Gastroesophageal sphincter (tissue), 4 donors: ENCODE results near the gene PLEKHM3. TPM values are rescaled to one million over a fixed set of nuclear protein-coding genes. Genes with fewer than 3 reads are reported as not detected.

ENCODE experiments used
- ATAC-seq: fragments of 150-250 bp; one replicate; pipeline ENCODE4 v1.9.1; 2016; ENCODE audit warnings: mild to moderate bottlenecking, moderate library complexity
- H3K27ac ChIP-seq, 4 donors: fragments of 200-600 bp; sonication (generic) in 3 of 4; 1 replicate in 3 of 4; 2 replicates in 1 of 4; pipeline ENCODE4 v1.5.1; 2016 to 2019
- H3K27me3 ChIP-seq: fragments of 200-600 bp; sonication (generic); one replicate; pipeline ENCODE4 v1.5.1; 2019
- H3K36me3 ChIP-seq, 2 donors: fragments of 200-600 bp; sonication (generic); one replicate each; pipeline ENCODE4 v1.5.1; 2019; ENCODE audit warnings: control low read depth in 1 of 2
- H3K4me1 ChIP-seq, 3 donors: fragments of 200-600 bp; sonication (generic); 1 replicate in 2 of 3; 2 replicates in 1 of 3; pipeline ENCODE4 v1.5.1; 2016 to 2019; ENCODE audit warnings: control low read depth in 2 of 3
- H3K4me3 ChIP-seq, 2 donors: fragments of 200-600 bp; sonication (generic); one replicate each; pipeline ENCODE4 v1.5.1; 2019; ENCODE audit warnings: mild to moderate bottlenecking in 1 of 2, moderate library complexity in 1 of 2
- H3K9me3 ChIP-seq, 3 donors: fragments of 200-600 bp; sonication (generic); one replicate each; pipeline ENCODE4 v1.5.1; 2017 to 2019; ENCODE audit warnings: control low read depth in 2 of 3
- EP300 ChIP-seq: sonication (generic); formaldehyde crosslinking; IDR thresholded peaks from one replicate; pipeline ENCODE4 v1.6.1; 2017; ENCODE audit warnings: antibody characterized with exemption, mild to moderate bottlenecking
- POLR2A ChIP-seq, 2 donors: fragments of 450-650 bp; IDR thresholded peaks; one replicate each; pipeline ENCODE4 v1.6.1; 2017; ENCODE audit warnings: antibody characterized with exemption in 2 of 2, mild to moderate bottlenecking in 2 of 2, moderate library complexity in 1 of 2
- POLR2AphosphoS5 ChIP-seq: sonication (generic); formaldehyde crosslinking; IDR thresholded peaks from one replicate; pipeline ENCODE4 v1.6.1; 2017; ENCODE audit warnings: antibody characterized with exemption
- WGBS, 2 donors: methylation state at CpG; one replicate each; pipeline ENCODE4 v1.1.5; 2018; ENCODE audit warnings: low coverage in 1 of 2; 5-methylcytosine and 5-hydroxymethylcytosine counted together
- total RNA-seq, 4 donors: library from RNA; depleted of rRNA; stranded (reverse); fragments of >200 nt; gene quantifications; one replicate each; pipeline ENCODE4 v1.1.0, GENCODE V29; 2016
- TF ChIP-seq, protein P1 (sequence below), 4 experiments: fragments of 200-600 bp in 2 of 4; fragments of 450-650 bp in 2 of 4; sonication (generic) in 1 of 4; IDR thresholded peaks; one replicate each; pipeline ENCODE4 v1.5.1; 2017 to 2019; ENCODE audit warnings: antibody characterized with exemption in 4 of 4, mild to moderate bottlenecking in 2 of 4, moderate library complexity in 2 of 4

PLEKHM3 gene
- total RNA-seq, 4 donors from 2014 or later = 21.4 to 35.5 (median 29.7) TPM

DNA sequence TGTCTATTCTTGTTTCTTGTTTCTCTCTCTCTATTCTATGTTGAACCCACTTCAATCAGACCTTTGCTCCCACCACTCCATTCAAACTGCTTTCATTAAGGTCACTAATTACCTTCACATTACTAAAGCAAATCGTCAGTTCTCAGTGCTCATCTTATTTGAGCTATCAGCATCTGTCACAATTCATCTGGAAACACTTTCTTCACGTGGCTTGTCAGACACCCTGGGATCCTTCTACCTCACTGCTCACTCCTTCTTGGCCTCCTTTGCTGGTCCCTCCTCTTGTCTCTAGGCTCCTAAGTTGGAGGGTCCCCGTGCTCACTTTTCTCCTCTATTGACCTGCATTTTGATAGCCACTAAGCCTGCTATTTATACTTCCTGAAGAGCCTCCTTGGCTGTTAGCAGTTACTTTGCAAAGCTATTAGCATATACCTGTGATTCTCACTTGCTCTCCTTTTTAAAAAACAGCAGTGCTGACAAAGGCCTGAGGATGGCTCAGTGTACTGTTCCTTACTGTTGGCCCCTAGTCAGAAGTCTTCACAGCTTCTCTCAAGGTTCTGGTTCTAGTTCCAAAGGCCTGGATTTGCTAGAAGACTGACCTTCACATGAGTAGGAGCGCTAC lies 80.2 kb downstream of the PLEKHM3 start:
- WGBS, 2 donors = 67 to 79% methylated on average over 2 to 3 of the region's 4 CpGs
- no peak for ATAC-seq

DNA sequence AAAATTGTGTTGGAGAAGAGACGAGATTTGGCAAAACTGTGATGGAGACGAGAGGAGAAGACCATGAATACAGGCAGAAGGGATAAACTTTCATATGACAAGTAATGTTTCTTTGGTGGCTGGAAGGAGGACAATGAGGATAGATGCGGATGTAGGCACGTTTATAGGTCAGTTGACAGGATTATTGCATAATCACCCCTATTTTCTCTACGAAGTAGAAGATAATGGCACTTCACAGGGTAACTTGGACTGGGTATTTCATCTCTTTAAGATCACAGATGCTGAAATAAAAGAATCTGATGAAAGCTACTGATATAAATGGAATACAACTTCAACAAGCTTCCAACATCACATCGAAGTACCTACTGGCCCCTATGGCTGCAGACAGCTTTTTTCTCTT lies 81.0 kb downstream of the PLEKHM3 start:
- WGBS, 2 donors = 85 to 90% methylated on average over 6 of the region's 6 CpGs
- H3K27ac ChIP-seq = no peak overlapping the region
- no peaks in the 10 kb centered on the region for H3K9me3 ChIP-seq

More for the DNA sequence above, 80.2 kb downstream of the PLEKHM3 start:
- H3K4me1 ChIP-seq = peaks cover 0 to 1% (median 0%) of the 10 kb centered on the region in 3 donors
- H3K4me3 ChIP-seq = no peak overlapping the region
- TF ChIP-seq POLR2A (IDR thresholded peaks at IDR 0.05) = no peak
- no peak for TF ChIP-seq POLR2AphosphoS5
- no peak for TF ChIP-seq EP300
- TF ChIP-seq, protein P1, sequence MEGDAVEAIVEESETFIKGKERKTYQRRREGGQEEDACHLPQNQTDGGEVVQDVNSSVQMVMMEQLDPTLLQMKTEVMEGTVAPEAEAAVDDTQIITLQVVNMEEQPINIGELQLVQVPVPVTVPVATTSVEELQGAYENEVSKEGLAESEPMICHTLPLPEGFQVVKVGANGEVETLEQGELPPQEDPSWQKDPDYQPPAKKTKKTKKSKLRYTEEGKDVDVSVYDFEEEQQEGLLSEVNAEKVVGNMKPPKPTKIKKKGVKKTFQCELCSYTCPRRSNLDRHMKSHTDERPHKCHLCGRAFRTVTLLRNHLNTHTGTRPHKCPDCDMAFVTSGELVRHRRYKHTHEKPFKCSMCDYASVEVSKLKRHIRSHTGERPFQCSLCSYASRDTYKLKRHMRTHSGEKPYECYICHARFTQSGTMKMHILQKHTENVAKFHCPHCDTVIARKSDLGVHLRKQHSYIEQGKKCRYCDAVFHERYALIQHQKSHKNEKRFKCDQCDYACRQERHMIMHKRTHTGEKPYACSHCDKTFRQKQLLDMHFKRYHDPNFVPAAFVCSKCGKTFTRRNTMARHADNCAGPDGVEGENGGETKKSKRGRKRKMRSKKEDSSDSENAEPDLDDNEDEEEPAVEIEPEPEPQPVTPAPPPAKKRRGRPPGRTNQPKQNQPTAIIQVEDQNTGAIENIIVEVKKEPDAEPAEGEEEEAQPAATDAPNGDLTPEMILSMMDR (IDR thresholded peaks at IDR 0.05) = no peak
- H3K27me3 ChIP-seq = no peaks in the 10 kb centered on the region
- no peaks in the 10 kb centered on the region for H3K9me3 ChIP-seq
- H3K36me3 ChIP-seq = peaks cover 0 to 31% of the 10 kb centered on the region in 2 donors
- H3K27ac ChIP-seq = no peak overlapping the region

DNA sequence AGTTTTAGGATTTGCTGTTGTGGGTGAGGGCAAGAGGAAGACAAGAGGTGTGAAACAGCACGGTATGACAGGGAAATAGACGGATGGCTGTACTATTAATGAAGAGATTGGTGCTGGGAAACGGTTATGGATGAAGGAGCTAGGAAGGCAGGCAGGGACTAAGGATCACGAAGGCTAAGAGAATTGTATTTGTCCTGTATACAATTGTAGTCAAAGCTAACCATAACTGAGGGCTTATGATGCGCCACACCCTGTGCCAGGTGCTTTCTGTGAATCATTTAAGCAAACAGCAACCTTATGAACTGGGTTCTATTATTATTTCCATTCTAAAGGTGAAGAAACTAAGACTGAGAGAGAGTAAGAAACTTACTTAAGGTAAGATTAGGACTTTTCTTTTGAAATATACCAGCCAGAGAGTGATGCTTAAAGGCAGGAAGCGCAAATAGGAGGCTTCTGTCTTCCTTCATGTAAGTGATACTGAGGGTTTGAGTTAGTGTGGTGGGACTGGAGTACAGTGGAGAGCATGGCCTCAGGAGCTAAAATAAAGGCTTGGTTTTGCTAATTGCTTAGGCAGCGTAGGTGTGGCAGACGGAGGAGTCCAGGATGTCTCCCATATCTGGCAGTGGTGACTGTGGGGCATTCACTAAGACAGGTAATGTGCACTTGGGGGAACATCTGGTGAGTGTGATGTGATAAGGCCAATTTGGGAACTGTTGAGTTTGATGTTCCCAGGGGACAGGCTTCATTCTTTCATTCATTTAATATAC lies 85.8 kb downstream of the PLEKHM3 start:
- no peak overlapping the region for H3K4me3 ChIP-seq
- no peaks in the 10 kb centered on the region for H3K27me3 ChIP-seq
- ATAC-seq = no peak
- no peak for TF ChIP-seq POLR2A (IDR thresholded peaks at IDR 0.05)
- 89 to 90% methylated on average over 8 of the region's 8 CpGs for WGBS, 2 donors
- peaks cover 0 to 13% of the 10 kb centered on the region in 2 donors for H3K36me3 ChIP-seq
- H3K9me3 ChIP-seq = no peaks in the 10 kb centered on the region
- peaks cover 0 to 11% (median 0%) of the 10 kb centered on the region in 3 donors for H3K4me1 ChIP-seq
- no peak overlapping the region for H3K27ac ChIP-seq

More for the DNA sequence above, 81.0 kb downstream of the PLEKHM3 start:
- H3K27me3 ChIP-seq = no peaks in the 10 kb centered on the region
- no peaks in the 10 kb centered on the region for H3K4me1 ChIP-seq
- no peak for ATAC-seq
- TF ChIP-seq, protein P1 (IDR thresholded peaks at IDR 0.05) = no peak
- no peak for TF ChIP-seq POLR2A (IDR thresholded peaks at IDR 0.05)
- TF ChIP-seq POLR2AphosphoS5 = no peak
- TF ChIP-seq EP300 = no peak
- no peak overlapping the region for H3K4me3 ChIP-seq
- H3K36me3 ChIP-seq = peaks cover 0 to 31% of the 10 kb centered on the region in 2 donors

DNA sequence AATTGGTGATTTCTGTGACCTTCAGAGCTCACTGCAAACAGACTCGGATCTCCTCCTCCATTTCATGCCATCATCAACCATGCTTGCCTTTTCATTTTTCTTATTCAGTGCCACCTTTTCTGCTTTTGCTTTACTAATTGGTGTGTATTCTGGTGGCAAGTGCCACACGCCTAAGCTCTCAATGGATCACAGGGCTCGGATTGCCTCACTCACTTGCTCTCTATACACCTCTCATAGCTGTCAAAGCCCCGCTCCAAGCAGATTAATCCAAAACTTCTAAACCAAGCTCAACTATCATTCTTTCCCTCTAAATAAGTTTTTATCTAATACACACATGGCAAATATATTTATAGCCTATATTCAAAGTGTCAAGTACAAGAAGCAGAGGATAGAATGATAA lies 86.4 kb downstream of the PLEKHM3 start:
- no peak overlapping the region for H3K27ac ChIP-seq
- H3K4me1 ChIP-seq = peaks cover 0 to 12% (median 0%) of the 10 kb centered on the region in 3 donors
- H3K9me3 ChIP-seq = no peaks in the 10 kb centered on the region
- TF ChIP-seq EP300 (no peak), POLR2AphosphoS5 (no peak), POLR2A (IDR thresholded peaks at IDR 0.05) (no peak)
- TF ChIP-seq, protein P1 (IDR thresholded peaks at IDR 0.05) = no peak
- WGBS, 2 donors = 90 to 97% methylated on average over 2 to 4 of the region's 4 CpGs
- ATAC-seq = no peak
- no peaks in the 10 kb centered on the region for H3K27me3 ChIP-seq
- no peak overlapping the region for H3K4me3 ChIP-seq
- H3K36me3 ChIP-seq = peaks cover 0 to 7% of the 10 kb centered on the region in 2 donors

DNA sequence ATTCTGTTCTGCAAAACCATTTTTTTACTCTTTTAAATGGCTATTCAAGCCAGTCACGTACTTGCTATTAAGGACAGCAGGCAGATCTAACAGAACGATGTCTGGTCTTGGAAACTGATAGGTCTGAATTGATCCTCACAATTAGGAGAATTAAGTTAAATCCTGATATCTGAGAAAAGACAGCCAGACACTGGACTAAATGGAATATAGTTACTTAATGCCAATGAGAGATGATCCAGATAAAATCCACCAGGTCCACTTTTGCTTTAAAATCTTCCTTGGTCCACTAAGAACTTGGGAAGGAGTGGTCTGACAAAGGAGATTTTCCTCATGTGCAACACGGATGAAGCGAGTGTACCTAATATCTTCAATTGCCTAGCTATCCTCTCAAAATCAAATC lies 86.9 kb downstream of the PLEKHM3 start:
- TF ChIP-seq POLR2AphosphoS5 (no peak), POLR2A (IDR thresholded peaks at IDR 0.05) (no peak), EP300 (no peak)
- TF ChIP-seq, protein P1 (IDR thresholded peaks at IDR 0.05) = no peak
- 88 to 94% methylated on average over 4 of the region's 4 CpGs for WGBS, 2 donors

More for the DNA sequence above, 86.9 kb downstream of the PLEKHM3 start:
- Histone ChIP-seq H3K4me3 (no peak overlapping the region), H3K4me1 (peaks cover 0 to 17% (median 0%) of the 10 kb centered on the region in 3 donors), H3K27me3 (no peaks in the 10 kb centered on the region), H3K9me3 (no peaks in the 10 kb centered on the region), H3K36me3 (peaks cover 0 to 5% of the 10 kb centered on the region in 2 donors), H3K27ac (no peak overlapping the region)
- no peak for ATAC-seq
